HG03520 (cell line): Measurements from ENCODE around the gene CEMIP.

Source experiments
- ATAC-seq: cut with Tn5 transposase; IDR thresholded peaks from one replicate; pipeline ENCODE4 v1.9.1; 2021; ENCODE audit warnings: mild to moderate bottlenecking, moderate library complexity; ENCODE audit not compliant: unreplicated experiment

CEMIP gene

GRCh38 chr15:80924278-80924677, 145.1 kb downstream of the CEMIP start:
- ATAC-seq, result no peak

- no peak for ATAC-seq
Observed at GRCh38 chr15:80925597-80926059, 146.5 kb downstream of the CEMIP start.

GRCh38 chr15:80926126-80926525, 147.0 kb downstream of the CEMIP start:
- ATAC-seq, result no peak

GRCh38 chr15:80929225-80929624, 150.1 kb downstream of the CEMIP start:
- no peak for ATAC-seq

- no peak for ATAC-seq
Observed at GRCh38 chr15:80929689-80930088, 150.5 kb downstream of the CEMIP start.

DNA sequence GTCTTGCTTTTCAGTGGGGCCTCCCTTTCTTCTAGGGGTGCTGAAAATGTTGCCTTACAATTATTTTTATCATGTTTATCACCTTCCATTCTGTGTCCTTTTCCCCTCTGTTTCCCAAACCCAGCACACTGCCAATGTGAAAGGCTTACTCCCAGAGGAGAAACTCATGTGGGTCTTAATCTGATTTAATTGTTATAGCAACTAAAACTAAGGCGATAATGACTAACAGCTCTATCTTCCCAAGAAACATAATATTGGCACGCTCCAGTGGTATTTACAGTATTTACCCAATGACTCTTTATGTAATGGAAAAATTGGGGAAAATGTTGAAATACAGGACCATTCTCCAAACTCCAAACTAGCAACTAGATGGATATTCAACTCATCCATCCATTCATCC, 152.0 kb downstream of the CEMIP start:
- no peak for ATAC-seq

DNA sequence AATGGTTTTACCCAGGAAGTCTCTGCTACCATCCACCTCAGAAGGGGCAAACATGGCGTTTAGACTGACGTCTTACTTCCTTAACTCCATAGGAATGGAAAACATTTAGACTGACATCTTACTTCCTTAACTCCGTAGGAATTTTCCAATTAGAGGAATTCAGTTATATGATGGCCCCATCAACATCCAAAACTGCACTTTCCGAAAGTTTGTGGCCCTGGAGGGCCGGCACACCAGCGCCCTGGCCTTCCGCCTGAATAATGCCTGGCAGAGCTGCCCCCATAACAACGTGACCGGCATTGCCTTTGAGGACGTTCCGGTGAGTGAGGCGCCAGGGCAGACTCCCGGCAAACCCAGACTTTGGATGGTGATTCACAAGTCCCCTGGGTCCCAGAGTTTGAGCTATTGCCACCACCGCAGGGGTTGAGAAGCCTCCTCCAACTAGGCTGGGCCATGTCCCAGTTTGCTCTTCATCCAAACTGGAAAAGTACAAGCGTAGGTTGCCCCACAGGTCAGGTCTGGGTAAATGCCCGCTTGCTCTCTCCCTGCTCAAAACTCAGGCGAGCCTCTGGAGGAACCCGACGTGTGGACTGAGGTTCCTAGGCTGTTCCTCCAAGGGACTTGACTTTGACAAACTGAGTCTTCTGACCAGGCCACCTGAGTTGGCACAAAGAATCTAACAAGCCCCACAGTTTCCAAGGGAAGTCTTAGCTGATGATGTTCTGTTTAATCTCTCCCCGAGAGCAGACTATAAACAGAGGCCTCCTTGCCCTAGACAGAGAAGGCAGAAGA, 152.7 kb downstream of the CEMIP start:
- ATAC-seq, result no peak

GRCh38 chr15:80932513-80932815, 153.3 kb downstream of the CEMIP start:
- ATAC-seq, result no peak

- no peak for ATAC-seq
Observed at GRCh38 chr15:80932989-80933388, 153.8 kb downstream of the CEMIP start.

DNA sequence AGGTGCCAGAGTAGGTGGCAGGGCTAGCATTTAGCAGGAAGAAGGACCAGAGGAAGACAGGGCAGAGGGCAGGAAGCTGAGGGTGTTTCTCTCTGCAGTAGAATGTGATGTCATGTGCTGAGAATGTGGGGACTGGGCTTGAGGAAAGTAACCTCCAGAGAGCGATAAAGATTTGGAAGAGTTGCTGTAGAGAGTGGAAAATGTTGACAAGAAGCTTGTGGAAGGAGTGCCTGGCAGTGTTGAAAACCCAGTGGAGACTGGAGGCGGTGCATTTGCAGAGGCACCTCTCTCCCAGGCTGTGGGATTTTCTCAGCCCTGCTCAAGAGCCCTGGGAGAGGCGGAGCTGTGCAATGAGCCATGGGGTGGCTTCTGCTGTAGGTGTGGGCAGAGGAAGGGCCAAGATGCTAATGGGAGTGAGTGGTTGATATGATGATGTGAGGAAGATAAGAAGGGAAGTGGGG, 155.6 kb downstream of the CEMIP start:
- ATAC-seq, result no peak

GRCh38 chr15:80936288-80937078, 157.3 kb downstream of the CEMIP start:
- no peak for ATAC-seq

DNA sequence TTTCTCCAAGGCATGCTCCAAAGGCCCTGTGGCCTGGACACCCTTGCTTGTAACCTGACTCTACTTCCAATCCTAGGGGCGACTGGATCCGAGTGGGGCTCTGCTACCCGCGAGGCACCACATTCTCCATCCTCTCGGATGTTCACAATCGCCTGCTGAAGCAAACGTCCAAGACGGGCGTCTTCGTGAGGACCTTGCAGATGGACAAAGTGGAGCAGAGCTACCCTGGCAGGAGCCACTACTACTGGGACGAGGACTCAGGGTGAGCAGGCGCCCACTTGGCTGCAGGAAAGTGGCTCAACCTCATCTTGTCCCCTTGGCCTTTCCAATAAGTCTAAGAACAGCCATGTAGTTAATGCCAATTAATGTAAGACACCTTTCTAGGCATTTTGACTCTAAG, 158.5 kb downstream of the CEMIP start:
- ATAC-seq, result no peak

GRCh38 chr15:80939216-80939615, 160.0 kb downstream of the CEMIP start:
- ATAC-seq, result no peak

GRCh38 chr15:80940331-80940730, 161.2 kb downstream of the CEMIP start:
- no peak for ATAC-seq

GRCh38 chr15:80940851-80941250, 161.7 kb downstream of the CEMIP start:
- no peak for ATAC-seq

- no peak for ATAC-seq
Observed at GRCh38 chr15:80942266-80942665, 163.1 kb downstream of the CEMIP start.

GRCh38 chr15:80942746-80943565, 163.8 kb downstream of the CEMIP start:
- no peak for ATAC-seq

DNA sequence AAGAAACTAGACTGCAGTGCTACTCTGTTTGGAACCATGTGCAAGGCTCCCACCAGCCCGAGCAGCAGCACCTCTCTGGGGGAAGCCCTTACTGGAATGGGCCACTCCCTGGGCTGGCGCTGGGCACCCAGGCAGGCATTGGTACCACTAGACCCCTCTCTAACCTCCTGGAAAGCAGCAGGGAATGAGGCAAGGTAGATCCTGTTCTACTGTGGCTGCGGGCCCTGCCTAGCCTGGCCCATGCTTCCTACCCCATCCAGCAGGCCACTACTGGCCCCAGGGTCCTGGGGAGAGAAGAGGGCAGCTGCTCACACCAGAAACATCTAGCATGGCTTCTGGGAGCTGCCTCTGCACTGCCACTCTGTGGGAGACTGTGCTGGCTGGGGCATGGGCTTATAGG, 165.6 kb downstream of the CEMIP start:
- ATAC-seq, result no peak

DNA sequence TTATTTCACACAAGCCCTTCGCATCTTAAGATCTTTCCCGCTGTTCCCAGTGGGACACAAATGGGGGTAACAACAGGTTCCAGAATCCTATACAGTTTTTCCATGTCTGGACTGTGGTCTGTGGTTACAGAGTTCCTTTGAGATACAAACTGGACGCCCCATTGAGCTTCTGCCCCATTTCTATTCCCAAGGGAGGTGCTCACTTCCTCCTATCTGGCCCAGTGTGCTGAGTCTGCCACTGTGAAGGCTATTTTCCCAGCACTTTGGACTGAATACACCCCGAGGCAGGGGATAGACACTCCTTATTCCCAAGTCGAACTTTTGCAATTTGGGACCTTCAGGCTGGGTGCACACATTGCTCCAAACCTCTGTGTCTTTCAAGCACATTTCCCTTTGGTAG, 166.4 kb downstream of the CEMIP start:
- ATAC-seq, result no peak

- ATAC-seq, result no peak
Observed at GRCh38 chr15:80946576-80946975, 167.4 kb downstream of the CEMIP start.

GRCh38 chr15:80948651-80949292, 169.6 kb downstream of the CEMIP start:
- no peak for ATAC-seq
